Activated T-helper 2 cell treated with anti-CD3 and anti-CD28 coated beads, Interferon-gamma antibody, Interleukin-2, Interleukin-4, amounts not matched to agents 10 μg/mL and 5 μg/mL and 100 μg/mL, durations not matched to agents 14 hours and 24 hours and 36 hours (primary cell): Measurements from ENCODE around the gene PSMD6. TPM values are rescaled to one million over a fixed set of nuclear protein-coding genes. Genes with fewer than 3 reads are reported as not detected.

ENCODE experiments used
- DNase-seq: peaks from one replicate; pipeline ENCODE4 v3.0.0; 2021; ENCODE audit warnings: low spot score
- H3K27ac Mint-ChIP-seq: one replicate; pipeline ENCODE4 v1.8.0; 2021; ENCODE audit warnings: mixed read lengths
- H3K27me3 Mint-ChIP-seq: one replicate; pipeline ENCODE4 v1.8.0; 2021; ENCODE audit warnings: low read depth, mixed read lengths
- H3K36me3 Mint-ChIP-seq: one replicate; pipeline ENCODE4 v1.8.0; 2021; ENCODE audit warnings: low read depth, mixed read lengths
- H3K4me1 Mint-ChIP-seq: one replicate; pipeline ENCODE4 v1.8.0; 2021; ENCODE audit warnings: low read depth, mixed read lengths
- H3K4me3 Mint-ChIP-seq: one replicate; pipeline ENCODE4 v1.8.0; 2021; ENCODE audit warnings: low read depth, mild to moderate bottlenecking, moderate library complexity, mixed read lengths
- H3K9me3 Mint-ChIP-seq: one replicate; pipeline ENCODE4 v1.8.0; 2021; ENCODE audit warnings: mixed read lengths
- intact Hi-C: fragments of 100-400 bp; cut with micrococcal nuclease; formaldehyde crosslinking; loops from one replicate; pipeline ENCODE4 v1.15.1; 2023
- total RNA-seq: library from RNA; stranded (reverse); gene quantifications from 2 replicates; pipeline ENCODE4 v1.2.3, GENCODE V29; 2022

Gene PSMD6
- total RNA-seq, 1 donor from 2014 or later, result 131 TPM

DNA sequence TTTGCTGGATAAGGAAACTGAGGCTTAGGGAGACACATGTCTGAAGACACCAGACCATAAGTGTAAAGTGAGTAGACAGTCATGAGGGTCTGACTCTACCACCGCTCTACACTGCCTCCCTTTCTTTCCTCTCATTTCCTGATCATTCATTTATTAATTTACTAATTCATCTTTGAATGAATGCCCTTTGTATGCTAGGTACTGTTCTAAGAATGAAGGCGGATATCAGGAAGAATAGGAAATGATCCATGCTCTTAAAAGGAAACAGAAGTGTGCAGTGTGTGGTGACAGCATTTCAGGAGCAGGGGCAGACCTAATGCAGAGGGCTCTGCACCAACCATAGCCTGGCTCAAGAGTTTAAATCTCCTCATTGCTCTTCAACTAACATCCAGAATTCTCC, 31.8 kb upstream of the PSMD6 start:
- H3K27me3 Mint-ChIP-seq, result peaks cover 17% of the 10 kb centered on the region
- H3K4me3 Mint-ChIP-seq, result no peak overlapping the region
- DNase-seq, result no peak
- intact Hi-C loops, result loop anchor here (10.0 kb wide), 1 partner anchor 100 kb away; no protein-coding TSS in a partner anchor
- H3K27ac Mint-ChIP-seq, result no peak overlapping the region
- no peaks in the 10 kb centered on the region for H3K9me3 Mint-ChIP-seq
- no peaks in the 10 kb centered on the region for H3K36me3 Mint-ChIP-seq
- peaks cover 3% of the 10 kb centered on the region for H3K4me1 Mint-ChIP-seq

DNA sequence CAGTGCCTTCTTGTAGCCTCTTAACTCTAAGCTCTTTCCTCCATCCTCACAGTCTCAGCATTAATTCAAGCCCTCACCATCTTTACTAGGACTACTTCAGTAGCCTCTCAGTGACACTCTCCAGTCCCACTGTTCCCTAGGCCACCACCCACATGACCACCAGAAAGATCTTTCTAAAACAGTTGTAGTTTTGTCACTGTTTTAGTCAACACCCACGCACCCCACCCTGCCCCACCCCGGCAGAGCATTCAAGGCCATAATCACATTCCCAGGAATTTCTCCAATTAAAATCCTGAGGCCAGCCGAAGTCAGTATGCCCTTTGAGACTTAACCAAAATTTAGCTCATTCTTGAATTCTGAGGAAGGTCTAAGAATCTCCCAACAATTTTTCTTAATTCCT, 31.2 kb upstream of the PSMD6 start:
- H3K27ac Mint-ChIP-seq, result no peak overlapping the region
- no peak for DNase-seq
- H3K36me3 Mint-ChIP-seq, result no peaks in the 10 kb centered on the region
- H3K27me3 Mint-ChIP-seq, result peaks cover 16% of the 10 kb centered on the region
- H3K4me1 Mint-ChIP-seq, result peaks cover 6% of the 10 kb centered on the region
- intact Hi-C loops, result loop anchor here (10.0 kb wide), 1 partner anchor 100 kb away; no protein-coding TSS in a partner anchor
- H3K9me3 Mint-ChIP-seq, result no peaks in the 10 kb centered on the region
- H3K4me3 Mint-ChIP-seq, result no peak overlapping the region

DNA sequence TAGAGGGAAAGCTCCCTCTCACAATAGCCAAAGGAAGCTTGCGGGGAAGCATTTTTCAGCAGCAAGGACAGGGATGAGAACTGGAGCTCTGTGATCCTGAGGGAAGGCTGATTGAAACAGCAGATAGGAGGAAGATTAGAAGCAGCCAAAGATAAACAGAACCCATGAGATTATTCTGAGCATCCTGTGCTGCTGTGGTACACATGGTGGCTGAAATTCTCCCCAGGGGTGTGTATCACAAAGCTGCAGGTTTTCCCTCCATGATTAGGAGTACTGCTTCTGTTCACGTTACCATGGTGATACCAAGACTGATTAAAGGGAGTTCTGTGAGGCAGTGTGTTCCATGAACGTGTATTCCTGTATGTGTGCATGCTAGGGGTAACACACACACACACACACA, 30.3 kb upstream of the PSMD6 start:
- no peak for DNase-seq
- peaks cover 14% of the 10 kb centered on the region for H3K4me1 Mint-ChIP-seq
- H3K27me3 Mint-ChIP-seq, result peaks cover 9% of the 10 kb centered on the region
- H3K4me3 Mint-ChIP-seq, result no peak overlapping the region
- no peaks in the 10 kb centered on the region for H3K36me3 Mint-ChIP-seq
- intact Hi-C loops, result loop anchor here (10.0 kb wide), 1 partner anchor 101 kb away; no protein-coding TSS in a partner anchor
- no peak overlapping the region for H3K27ac Mint-ChIP-seq
- no peaks in the 10 kb centered on the region for H3K9me3 Mint-ChIP-seq

DNA sequence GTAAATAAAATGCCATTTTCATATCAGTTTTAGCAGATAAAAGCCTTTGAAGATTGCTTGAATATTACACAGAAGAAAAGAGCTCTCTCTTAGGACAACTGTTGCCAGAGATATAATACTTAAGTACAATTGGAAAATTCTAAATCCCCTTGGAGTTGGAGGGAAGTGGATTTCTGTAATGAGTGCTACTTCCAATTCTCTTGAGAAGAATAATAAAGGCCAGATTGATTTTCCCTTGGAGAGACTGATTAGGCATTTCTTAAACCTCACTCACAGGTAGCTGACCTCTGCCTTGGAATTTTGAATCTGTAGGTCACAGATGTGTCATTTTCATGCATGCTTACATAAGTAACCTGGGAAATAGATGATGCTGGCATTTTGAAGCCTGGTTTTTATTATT, 29.8 kb upstream of the PSMD6 start:
- Mint-ChIP-seq H3K36me3 (no peaks in the 10 kb centered on the region), H3K9me3 (no peaks in the 10 kb centered on the region), H3K27me3 (peaks cover 7% of the 10 kb centered on the region), H3K27ac (no peak overlapping the region), H3K4me1 (peaks cover 14% of the 10 kb centered on the region), H3K4me3 (no peak overlapping the region)
- intact Hi-C loops, result loop anchor here (10.0 kb wide), 1 partner anchor 102 kb away; no protein-coding TSS in a partner anchor
- DNase-seq, result no peak

DNA sequence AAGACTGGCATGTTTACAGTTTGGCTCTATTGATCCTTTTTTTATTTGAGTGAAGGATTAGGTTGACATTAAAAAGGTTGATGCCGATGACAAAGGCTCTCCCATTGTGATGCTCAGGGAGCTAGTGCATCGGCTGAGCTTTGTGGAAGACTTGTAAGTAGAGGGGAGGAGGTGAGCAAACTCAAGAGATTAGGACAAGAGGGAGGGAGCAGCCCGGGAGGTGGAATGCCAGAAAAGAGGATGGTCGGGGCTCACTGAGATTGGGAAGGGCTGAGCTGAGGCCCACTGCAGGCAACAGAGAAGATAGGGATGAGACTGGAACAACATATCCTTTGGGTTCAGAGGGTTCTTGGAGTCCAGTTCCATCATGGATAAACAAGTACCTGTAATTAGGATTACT, 26.5 kb upstream of the PSMD6 start:
- Mint-ChIP-seq H3K4me1 (peaks cover 14% of the 10 kb centered on the region), H3K4me3 (no peak overlapping the region), H3K27ac (no peak overlapping the region), H3K36me3 (no peaks in the 10 kb centered on the region), H3K27me3 (peaks cover 5% of the 10 kb centered on the region), H3K9me3 (no peaks in the 10 kb centered on the region)
- no peak for DNase-seq
- intact Hi-C loops, result loop anchor here (10.0 kb wide), 1 partner anchor 105 kb away; no protein-coding TSS in a partner anchor

DNA sequence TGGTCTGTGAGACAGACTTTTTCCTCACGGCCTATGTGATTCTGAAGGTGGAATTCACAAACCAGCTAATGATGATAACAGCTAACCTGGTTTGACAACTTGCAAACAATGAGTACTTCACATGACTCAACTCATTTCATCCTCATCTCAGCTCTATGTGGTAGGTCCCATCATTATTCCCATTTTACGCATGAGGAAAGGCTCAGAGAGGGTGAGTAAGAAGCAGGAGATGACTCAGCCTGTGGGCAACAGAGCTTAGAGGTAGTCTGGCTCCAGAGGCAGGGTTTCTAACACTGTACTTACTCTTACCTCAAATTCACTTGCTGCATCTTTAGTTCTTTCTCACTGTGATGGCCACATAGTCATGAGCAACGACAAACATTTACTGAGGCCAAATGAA, 25.8 kb upstream of the PSMD6 start:
- no peaks in the 10 kb centered on the region for H3K36me3 Mint-ChIP-seq
- peaks cover 5% of the 10 kb centered on the region for H3K27me3 Mint-ChIP-seq
- no peak overlapping the region for H3K4me3 Mint-ChIP-seq
- intact Hi-C loops, result no loop called here
- no peaks in the 10 kb centered on the region for H3K9me3 Mint-ChIP-seq
- H3K27ac Mint-ChIP-seq, result peak overlapping the region; percentile 50
- peaks cover 14% of the 10 kb centered on the region for H3K4me1 Mint-ChIP-seq
- DNase-seq, result no peak

DNA sequence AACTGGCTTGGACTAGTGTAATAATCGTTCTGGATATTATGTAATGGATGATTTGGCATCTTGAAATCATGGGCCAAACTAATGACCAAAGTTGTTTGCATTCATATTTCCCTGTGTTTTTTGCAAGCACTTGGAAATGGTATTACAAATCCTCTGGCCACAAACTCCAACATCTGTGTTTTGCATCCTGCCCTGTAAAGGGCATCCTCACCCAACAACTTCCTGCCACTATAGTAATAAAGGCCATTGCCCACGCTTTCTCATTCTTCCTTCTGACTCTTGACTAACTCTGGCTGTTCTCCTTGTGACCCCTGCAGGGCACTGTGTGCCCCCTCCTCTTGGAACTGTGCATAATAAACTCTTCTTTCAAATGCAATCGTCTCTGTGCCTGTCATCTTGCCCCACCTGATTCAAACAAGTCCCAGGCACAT, 25.4 kb upstream of the PSMD6 start:
- DNase-seq, result no peak
- H3K4me3 Mint-ChIP-seq, result no peak overlapping the region
- H3K27ac Mint-ChIP-seq, result peak overlapping the region; percentile 47
- no peaks in the 10 kb centered on the region for H3K36me3 Mint-ChIP-seq
- intact Hi-C loops, result no loop called here
- no peaks in the 10 kb centered on the region for H3K9me3 Mint-ChIP-seq
- H3K27me3 Mint-ChIP-seq, result peaks cover 7% of the 10 kb centered on the region
- H3K4me1 Mint-ChIP-seq, result peaks cover 14% of the 10 kb centered on the region

DNA sequence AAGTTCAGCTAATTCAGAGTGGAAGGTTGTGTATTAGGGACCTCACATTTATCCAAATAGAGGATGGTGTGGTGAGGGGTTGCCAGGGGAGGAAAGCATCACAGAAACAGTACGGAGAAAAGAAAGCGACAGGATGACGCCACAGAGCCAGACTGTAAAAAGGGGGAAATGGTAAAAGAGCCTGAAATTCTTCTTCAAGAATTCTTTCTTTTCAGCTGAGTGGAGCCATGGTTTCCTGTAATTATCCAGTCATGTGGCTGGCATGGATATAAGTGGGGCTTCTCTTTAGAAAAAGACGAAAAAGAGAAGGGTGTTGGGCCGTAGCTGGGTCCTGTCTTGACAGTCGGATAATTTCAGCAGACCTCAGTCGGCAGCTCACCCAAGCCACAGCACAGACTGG, 24.5 kb upstream of the PSMD6 start:
- intact Hi-C loops, result no loop called here
- no peaks in the 10 kb centered on the region for H3K36me3 Mint-ChIP-seq
- H3K27me3 Mint-ChIP-seq, result peaks cover 7% of the 10 kb centered on the region
- H3K27ac Mint-ChIP-seq, result no peak overlapping the region
- H3K4me3 Mint-ChIP-seq, result no peak overlapping the region
- no peak for DNase-seq
- peaks cover 14% of the 10 kb centered on the region for H3K4me1 Mint-ChIP-seq
- H3K9me3 Mint-ChIP-seq, result no peaks in the 10 kb centered on the region

DNA sequence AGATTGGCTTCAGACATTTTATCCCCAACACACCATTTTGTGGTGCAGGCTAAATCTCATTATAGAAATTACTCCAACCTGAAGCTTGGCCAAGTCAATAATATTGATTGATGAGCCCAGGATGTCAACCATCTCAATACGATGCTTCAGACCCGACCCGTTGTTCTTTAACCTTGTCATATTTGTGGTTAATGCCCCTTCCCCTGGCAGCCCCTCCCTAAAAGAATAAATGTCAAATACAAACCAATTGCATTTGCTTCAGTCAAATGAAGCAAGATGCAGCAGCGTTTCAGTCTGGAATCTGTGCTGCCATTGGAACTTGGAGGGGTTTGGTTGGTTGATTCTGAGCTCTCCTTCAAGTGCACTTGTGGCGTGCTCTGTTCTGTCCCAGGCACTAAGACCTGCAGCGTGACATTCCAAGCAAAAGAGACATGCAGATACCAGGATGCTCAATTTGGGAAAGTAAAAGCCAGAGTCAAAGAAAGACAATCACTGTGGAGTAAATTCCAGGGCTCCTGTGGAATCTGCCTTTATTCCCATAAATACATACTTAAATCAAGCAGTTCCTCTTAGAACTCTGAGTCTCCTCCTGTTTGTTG, 23.8 kb upstream of the PSMD6 start:
- DNase-seq, result no peak
- intact Hi-C loops, result no loop called here
- H3K27me3 Mint-ChIP-seq, result peaks cover 8% of the 10 kb centered on the region
- H3K27ac Mint-ChIP-seq, result no peak overlapping the region
- peaks cover 14% of the 10 kb centered on the region for H3K4me1 Mint-ChIP-seq
- H3K4me3 Mint-ChIP-seq, result no peak overlapping the region
- H3K9me3 Mint-ChIP-seq, result no peaks in the 10 kb centered on the region
- H3K36me3 Mint-ChIP-seq, result no peaks in the 10 kb centered on the region

DNA sequence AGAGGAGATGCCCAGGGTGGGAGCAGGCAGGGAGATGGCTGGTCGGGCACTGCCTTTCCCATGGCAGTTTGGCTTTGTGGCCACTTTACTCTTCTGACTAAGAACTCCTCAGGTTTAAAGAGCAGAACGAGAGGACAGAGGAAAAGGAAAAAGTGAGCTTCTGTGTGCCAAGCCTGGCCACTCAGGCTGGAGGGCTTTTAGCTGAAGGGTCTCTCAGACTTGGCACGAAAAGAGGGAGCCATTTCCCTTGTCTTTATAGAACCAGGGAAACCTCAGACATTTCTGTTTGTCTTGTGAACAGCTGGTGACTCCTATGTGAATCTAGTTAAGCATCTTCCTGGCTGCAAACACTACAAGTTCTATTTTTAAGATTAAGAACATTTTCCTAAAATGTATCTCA, 23.3 kb upstream of the PSMD6 start:
- DNase-seq, result no peak
- Mint-ChIP-seq H3K36me3 (no peaks in the 10 kb centered on the region), H3K27ac (no peak overlapping the region)

DNA sequence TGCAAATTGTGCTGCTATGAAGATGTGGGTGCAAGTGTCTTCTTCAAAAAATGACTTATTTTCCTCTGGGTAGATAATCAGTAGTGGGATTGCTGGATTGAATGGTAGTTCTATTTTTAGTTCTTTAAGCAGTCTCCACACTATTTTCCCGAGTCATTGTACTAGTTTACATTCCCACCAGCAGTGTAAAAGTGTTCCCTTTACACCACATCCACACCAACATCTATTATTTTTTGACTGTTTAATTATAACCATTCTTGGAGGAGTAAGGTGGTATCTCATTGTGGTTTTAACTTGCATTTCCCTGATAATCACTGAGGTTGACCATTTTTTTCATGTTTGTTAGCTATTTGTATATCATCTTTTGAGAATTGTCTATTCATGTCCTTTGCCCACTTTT, 19.7 kb upstream of the PSMD6 start:
- peaks cover 22% of the 10 kb centered on the region for H3K27me3 Mint-ChIP-seq
- no peaks in the 10 kb centered on the region for H3K9me3 Mint-ChIP-seq
- no peak overlapping the region for H3K4me3 Mint-ChIP-seq
- H3K36me3 Mint-ChIP-seq, result no peaks in the 10 kb centered on the region
- H3K27ac Mint-ChIP-seq, result no peak overlapping the region
- DNase-seq, result no peak
- H3K4me1 Mint-ChIP-seq, result no peaks in the 10 kb centered on the region
- intact Hi-C loops, result no loop called here

More for the DNA sequence above, 23.3 kb upstream of the PSMD6 start:
- Mint-ChIP-seq H3K4me3 (no peak overlapping the region), H3K9me3 (no peaks in the 10 kb centered on the region), H3K27me3 (peaks cover 10% of the 10 kb centered on the region), H3K4me1 (peaks cover 14% of the 10 kb centered on the region)
- intact Hi-C loops, result no loop called here

DNA sequence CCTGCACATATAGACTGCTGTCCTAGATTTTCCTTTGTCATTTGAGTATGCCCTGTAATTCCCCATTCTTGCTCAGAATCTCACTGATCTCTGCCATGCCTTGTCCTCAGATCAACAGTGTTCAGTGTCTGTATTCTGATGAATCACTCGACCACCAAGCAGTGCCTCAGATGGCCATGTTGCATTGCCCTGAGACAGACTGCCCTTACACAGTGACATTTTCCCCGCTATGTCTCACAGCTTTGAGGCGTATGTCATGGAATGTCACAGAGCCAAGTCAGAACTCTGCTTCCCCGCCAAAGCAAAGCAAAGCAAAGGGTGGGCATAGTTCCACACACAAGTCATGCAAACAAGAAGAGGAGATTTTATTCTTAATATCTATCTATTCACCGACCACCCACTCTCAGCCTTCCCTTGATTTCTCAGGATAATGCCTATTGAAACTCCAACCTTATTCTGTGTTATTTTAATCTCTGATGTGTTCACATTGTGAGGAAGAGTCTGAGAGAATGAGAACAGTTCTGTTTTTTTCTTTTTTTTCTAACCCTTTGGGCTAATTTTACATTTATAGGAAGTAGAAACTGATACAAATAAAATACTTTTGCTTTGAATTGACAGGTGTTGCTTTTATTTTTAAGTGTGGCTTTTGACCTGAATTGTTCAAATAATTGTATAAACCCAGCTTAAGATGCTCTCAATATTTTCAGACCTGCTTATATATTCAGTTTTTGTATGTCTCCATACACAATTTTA, 16.9 kb upstream of the PSMD6 start:
- intact Hi-C loops, result no loop called here
- no peak for DNase-seq
- Mint-ChIP-seq H3K36me3 (no peaks in the 10 kb centered on the region), H3K27ac (no peak overlapping the region), H3K9me3 (peaks cover under 1% of the 10 kb centered on the region), H3K4me3 (no peak overlapping the region), H3K4me1 (no peaks in the 10 kb centered on the region), H3K27me3 (peaks cover 19% of the 10 kb centered on the region)

DNA sequence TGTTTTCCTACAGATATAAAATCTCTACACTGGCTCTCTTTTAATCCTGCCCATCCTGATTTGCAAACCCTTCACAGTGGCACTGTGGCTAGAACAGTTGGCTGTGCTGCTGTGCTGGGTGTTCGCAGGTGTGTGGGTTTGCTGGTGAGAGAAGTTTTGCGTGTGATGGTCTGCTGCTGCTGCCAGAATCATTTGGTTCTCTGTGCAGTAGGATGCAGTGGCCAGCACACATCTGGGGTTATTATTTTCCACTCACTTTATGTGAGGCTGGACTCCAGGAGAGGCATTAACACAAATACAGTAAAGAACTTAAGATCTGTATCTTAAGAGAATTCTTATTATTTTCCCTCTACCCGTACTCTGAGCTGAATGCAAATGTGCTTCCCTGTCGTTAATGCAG, 16.0 kb upstream of the PSMD6 start:
- Mint-ChIP-seq H3K4me1 (peaks cover 1% of the 10 kb centered on the region), H3K9me3 (peaks cover 9% of the 10 kb centered on the region), H3K27me3 (peaks cover 18% of the 10 kb centered on the region), H3K36me3 (no peaks in the 10 kb centered on the region), H3K27ac (no peak overlapping the region), H3K4me3 (no peak overlapping the region)
- no peak for DNase-seq
- intact Hi-C loops, result no loop called here
